HG02970 (cell line): ENCODE measurements around the gene DNAJB14.

ENCODE experiments used
- ATAC-seq: cut with Tn5 transposase; IDR thresholded peaks from one replicate; pipeline ENCODE4 v1.9.1; 2021; ENCODE audit warnings: mild to moderate bottlenecking, moderate library complexity, moderate number of reproducible peaks; ENCODE audit not compliant: unreplicated experiment, low FRiP score

The DNAJB14 gene

DNA sequence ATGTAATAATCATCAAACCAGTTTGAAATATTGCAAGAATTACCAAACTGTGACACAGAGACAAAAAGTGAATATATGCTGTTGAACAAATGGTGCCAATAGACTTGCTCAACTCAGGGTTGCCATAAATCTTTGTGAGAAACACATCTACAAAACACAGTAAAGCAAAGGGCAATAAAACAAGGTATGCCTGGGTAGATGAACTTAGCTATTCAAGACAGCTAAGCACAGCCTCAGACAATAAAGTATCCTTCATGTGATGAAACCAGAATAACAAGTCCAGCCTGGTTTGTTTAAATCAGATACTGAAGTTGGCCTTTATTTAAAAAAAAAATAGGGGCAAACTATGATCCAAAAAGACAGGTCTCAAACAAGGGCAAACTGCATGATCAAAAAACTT is 71.3 kb downstream of the DNAJB14 start:
- ATAC-seq, result no peak

DNA sequence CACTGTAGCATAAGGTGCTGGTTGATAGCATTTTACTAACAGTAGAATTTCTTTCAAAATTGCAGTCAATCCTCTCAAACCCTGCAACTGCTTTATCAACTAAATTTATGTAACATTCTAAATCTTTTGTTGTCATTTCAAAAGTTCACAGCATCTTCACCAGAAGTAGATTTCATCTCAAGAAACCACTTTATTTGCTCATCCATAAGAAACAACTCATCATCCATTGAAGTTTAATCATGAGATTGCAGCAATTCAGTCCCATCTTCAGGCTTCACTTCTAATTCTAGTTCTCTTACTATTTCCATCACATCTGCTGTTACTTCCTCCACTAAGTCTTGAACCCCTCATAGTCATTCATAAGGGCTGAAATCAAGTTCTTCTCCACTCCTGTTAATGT is 73.8 kb downstream of the DNAJB14 start:
- ATAC-seq, result no peak

DNA sequence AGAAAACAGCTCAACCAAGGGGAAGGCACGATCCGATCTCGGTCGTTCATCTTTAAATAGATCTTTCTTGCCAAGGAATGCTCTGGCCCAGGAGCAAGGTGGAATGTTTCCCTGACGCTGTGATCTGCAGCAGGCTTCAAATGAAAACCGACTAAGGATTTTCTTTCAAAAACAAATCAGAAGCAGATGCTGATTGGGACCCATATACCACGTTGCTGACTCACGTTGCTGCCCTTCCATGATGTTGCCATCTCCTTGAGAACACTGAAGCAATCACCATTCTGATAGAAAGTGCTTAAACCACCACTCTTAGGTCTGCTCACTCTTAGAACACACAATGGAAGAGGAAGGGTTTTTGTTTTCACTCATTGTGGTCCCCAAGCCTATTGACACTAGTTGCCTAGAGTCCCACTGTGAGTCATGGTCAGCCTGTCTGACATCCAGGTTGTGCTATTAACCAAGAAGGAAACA is 78.3 kb downstream of the DNAJB14 start:
- ATAC-seq, result no peak

DNA sequence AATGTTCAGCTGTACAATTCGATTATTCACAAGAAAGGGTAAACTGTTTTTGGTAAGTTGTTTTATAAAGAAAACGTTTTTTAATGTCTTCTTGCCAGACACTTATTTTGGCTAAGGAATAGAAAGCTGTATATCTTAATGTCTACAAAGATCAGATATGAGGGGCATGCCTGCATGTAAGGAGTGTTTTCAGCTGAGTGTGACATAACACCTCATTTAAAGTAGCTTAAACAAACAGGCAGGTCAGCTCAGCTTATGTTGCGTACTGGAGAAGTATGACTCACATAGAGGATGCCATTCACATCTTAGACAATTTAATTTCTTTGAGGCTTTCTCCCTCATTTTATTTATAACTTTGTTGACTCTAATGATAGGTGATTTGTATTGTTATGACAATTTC is 82.6 kb downstream of the DNAJB14 start:
- ATAC-seq, result no peak

DNA sequence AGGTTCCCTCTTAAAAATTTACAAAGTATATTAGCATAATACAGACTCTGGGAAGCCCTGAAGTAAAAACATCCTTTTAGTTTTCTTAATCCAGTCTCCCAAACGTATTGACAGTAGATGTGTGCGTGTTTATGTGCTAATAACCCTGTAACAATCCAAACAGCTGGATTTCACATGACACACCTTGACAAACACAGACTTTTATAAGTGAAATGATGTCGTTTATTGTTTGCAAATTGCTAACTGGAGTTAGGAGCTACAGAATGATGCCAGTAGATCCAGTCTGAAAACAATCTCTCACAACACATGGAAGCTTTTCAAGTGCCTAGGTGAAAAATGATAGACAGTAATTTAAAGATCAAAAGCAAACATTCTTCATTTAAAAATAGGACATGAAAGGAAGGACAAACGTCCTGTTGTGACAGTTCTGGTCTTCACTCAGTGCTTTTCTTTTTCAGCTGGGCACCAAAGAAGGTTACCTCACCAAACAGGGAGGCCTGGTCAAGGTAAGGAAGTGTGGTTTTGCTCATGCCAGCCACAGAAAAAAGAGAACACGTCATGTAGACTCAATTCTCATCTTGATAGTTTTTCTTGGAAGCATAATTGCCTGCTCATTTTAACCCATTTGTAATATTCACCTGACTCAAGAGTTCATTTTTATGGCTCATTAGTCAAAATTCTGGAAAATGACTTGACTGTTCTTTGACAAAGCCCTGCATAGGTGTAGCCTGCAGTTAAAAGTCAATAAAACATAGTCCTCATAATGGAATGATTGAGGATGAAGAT is 85.1 kb downstream of the DNAJB14 start:
- ATAC-seq, result no peak

DNA sequence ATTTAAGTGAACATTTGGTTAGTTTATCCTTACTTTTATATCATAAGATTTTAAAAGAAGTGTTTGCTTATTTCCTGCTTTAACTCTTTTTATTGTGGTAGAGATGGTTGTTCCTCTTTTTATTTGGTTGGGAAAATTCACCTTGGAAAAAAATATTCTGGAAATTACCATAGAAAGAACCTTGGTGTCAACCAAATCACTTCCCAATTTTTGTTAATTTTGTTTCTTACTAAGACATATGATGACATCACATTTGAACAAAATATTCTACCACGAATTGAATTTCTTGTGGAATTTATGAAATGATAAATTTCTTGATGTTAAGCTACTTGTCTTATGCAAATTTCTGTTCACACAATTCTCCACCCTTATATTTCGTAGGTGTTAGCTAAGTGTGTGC is 85.9 kb downstream of the DNAJB14 start:
- no peak for ATAC-seq

DNA sequence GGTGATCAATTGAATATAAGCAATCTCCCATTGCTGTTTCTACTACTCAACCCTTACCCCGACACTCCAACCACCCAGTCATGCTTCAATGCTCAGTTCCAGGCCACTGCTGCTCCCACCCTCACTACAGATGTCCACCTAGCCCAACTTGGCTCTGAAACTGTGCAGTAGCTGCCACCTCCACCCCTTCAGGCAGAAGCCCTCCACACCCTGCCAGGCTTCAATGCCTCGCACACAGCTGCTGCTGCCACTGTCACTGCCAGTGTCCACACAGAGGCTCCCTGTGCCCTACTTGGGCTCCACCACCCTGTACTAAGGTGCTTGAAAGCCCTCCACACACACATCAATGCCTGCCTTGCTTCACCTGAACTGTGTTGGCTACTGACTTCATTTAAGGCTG is 86.8 kb downstream of the DNAJB14 start:
- ATAC-seq, result no peak

DNA sequence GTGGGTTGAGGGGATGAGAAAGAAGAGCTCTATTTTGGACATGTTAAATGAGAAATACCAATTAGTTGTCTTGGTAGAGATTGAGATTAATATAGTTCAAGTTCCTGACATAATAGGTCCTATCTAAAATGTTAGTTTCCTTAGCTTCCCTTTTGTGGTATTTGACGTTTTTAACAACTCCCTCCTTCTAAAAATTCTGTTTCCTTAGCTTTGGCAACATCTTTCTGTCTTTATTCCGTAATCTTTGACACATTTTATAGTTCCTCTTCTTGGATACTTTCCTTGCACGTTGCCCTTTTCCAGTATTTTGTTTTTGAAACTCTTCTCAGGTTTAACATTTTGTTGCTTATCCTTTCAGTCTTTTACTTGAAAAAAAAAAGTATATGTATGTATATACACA is 89.1 kb downstream of the DNAJB14 start:
- ATAC-seq, result no peak

DNA sequence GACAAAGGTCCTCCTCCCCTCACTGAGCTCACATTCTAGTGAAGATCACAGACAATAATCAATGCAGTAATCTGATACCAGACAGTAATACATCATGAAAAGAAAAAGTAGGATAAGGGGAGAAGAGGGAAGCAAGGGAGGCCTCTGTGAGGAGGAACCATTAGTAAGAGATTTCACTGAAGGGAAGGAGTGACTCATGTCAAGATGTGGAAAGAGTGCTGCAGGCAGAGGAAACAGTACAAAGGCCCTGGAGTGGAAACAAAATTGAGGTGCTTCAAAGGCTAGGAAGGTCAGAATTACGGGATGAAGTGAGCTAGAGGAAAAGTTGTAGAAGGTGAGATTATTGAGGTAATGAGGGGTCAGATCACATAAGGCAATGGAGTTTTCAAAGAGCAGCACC is 90.3 kb downstream of the DNAJB14 start:
- no peak for ATAC-seq

DNA sequence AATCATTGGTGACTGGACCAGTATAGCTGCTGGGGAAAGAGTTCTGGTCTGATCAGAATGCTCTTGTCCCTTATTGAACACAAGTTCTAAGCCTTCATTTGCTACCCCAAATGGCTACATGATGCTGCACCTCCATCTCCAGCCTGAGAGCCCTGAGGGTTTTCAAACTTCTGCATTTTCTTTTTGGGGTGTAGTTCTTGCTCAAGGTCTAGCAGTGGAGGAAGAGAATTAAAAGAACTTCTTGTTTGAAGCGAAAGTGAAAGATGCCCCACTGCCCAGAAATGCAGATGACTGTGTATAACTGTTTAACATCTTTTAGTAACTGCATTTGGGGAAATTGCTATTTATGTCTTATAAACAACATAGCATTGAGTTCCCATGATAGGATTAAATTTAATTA is 90.7 kb downstream of the DNAJB14 start:
- ATAC-seq, result no peak

DNA sequence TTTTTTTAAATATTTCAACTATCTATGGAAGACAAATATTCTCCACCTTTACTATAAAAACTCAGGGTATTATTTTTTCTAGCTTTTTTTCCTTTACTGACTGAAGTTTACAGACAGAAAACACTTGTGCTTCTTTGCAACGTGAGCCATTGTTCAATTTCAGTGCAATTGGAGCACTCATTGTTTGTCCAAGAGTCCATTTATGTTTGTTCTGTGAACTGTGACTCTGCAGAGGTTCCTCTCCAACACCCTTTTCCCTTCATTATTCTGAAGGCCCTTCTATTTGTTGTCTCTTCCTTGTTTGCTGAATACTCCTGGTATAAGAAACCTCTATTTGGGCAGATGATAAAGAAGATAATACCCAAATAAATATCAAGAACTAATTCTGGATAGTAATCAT is 92.4 kb downstream of the DNAJB14 start:
- ATAC-seq, result no peak

DNA sequence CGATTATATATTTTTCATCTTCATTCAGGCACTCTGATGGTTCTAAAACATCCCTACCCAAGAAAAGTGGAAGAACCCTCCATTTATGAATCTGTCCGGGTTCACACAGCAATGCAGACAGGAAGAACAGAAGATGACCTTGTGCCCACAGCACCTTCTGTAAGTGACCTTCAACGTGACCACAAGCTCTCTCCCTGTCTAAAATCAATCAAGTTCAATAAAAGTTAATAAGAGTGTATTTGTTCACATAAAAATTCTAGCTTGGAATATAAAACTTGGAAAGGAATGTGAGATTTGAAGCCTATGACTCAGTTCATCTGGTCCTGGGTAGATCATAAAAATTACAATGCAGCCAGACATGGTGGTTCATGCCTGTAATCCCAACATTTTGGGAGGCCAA is 93.2 kb downstream of the DNAJB14 start:
- no peak for ATAC-seq

DNA sequence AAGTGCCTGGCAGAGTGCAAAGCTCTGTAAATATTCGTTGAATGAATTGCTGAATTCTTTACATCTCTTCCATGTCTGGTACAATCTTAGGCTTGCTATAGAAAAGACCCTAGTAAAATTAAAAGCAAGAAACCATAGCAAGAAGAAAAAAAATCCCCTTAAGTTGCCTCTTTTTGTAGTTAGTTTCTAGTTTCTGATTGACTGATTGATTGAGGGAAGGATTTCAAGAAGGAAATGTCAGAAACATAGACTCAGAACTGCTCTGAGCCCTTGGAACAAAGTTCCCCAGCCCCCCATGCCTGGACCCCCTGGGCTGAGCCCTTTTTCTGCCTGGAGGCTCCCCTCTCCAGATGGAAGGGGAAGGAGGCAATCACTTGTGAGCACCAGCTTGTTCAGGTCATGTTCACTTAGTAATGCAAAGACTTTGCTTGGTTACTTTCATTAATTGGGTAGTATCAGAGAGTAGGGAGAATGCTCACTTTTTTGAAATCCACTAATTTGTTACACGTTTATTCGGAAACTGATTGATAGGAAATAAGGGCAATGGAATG is 94.1 kb downstream of the DNAJB14 start:
- ATAC-seq, result no peak

DNA sequence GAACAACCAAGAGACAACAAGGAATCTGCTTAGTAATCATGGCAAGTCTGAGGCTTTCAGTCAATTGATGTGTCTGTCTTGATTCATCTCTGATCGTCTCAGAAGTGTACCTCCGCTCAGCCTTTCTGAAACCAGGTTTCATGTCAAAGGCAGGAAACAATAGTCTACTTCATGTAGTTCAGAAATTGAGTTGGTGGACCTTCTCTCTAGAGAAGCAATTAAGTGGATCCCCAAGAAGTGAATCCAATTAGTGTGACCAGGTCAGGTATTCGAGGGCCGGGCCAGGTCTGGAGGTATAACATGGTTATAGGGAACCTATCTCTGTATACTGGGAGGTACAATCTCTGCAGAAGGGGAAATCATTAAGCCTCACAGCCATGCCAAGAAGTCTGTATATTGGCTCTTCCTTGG is 97.8 kb downstream of the DNAJB14 start:
- ATAC-seq, result no peak

DNA sequence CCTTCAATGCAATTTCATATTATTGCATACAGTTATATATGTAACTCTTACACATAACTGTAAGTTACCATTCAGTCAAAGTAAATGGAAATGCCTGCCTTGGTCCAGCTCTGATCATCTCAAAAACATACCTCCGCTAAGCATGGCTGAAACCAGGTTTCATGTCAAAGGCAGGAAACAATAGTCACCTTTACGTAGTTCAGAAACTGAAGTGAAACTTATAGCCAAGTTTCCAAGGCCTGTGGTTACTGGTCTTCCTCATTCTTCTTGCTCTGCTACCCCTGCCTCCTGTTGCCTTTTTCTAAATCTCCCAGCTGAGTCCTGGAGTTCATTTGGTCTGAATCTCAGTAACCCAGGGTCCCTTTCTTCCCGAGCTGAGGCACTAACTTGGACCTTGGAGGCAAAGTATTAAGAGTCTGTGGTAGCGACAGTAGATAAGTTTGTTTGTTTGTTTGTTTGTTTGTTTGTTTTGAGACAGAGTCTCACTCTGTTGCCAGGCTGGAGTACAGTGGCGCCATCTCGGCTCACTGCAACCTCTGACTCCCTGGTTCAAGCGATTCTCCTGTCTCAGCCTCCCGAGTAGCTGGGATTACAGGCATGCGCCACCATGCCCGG is 98.9 kb downstream of the DNAJB14 start:
- ATAC-seq, result peak; percentile 59

DNA sequence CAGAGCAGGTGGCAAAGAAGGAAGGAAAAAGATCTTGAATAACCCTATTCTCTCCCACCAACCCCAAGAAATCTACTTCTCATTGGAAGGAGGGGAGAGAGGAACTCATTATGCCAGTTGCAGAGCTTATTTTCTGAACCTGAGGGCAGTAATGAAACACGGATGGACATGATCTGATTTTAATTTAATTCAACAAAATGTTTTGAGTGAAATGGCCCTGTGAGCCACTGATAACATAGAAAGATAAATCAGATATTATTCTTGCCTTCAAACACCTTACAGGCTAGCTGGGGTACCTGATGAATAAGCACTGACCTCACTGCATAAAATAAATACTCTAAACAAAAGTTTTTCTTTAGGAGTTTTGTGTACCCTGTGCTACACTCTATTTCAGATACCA is 99.5 kb downstream of the DNAJB14 start:
- ATAC-seq, result no peak
